GM06990 (cell line): Measurements from ENCODE around the gene PRTG.

Experiments
- DNase-seq: peaks from one replicate; pipeline ENCODE4 v3.0.0-alpha.2; 2011; ENCODE audit not compliant: insufficient read length; ENCODE audit errors: extremely low read depth
- H3K27me3 ChIP-seq: replicated peaks from 2 replicates; pipeline ENCODE4 v1.6.0; 2011; ENCODE audit warnings: low read length; ENCODE audit not compliant: control insufficient read depth, insufficient read depth
- H3K36me3 ChIP-seq: 2 replicates; pipeline ENCODE4 v1.5.1; 2011; ENCODE audit warnings: low read length; ENCODE audit not compliant: control insufficient read depth, insufficient read depth
- H3K4me3 ChIP-seq: replicated peaks from 2 replicates; pipeline ENCODE4 v1.5.1; 2011; ENCODE audit warnings: low read depth, mild to moderate bottlenecking, control low read depth, low read length
- TF ChIP-seq, protein P1 (sequence below): IDR thresholded peaks from 2 replicates; pipeline ENCODE4 v1.5.1; 2011; ENCODE audit warnings: low read length, control low read depth, mild to moderate bottlenecking, inconsistent platforms; ENCODE audit not compliant: insufficient read depth, poor library complexity, severe bottlenecking

The PRTG gene

GRCh38 chr15:55665605-55666227, 77.2 kb downstream of the PRTG start:
- no peaks in the 10 kb centered on the region for H3K27me3 ChIP-seq
- no peak overlapping the region for H3K4me3 ChIP-seq
- TF ChIP-seq, protein P1, sequence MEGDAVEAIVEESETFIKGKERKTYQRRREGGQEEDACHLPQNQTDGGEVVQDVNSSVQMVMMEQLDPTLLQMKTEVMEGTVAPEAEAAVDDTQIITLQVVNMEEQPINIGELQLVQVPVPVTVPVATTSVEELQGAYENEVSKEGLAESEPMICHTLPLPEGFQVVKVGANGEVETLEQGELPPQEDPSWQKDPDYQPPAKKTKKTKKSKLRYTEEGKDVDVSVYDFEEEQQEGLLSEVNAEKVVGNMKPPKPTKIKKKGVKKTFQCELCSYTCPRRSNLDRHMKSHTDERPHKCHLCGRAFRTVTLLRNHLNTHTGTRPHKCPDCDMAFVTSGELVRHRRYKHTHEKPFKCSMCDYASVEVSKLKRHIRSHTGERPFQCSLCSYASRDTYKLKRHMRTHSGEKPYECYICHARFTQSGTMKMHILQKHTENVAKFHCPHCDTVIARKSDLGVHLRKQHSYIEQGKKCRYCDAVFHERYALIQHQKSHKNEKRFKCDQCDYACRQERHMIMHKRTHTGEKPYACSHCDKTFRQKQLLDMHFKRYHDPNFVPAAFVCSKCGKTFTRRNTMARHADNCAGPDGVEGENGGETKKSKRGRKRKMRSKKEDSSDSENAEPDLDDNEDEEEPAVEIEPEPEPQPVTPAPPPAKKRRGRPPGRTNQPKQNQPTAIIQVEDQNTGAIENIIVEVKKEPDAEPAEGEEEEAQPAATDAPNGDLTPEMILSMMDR, result no peak
- H3K36me3 ChIP-seq, result no peaks in the 10 kb centered on the region
- DNase-seq, result no peak

- DNase-seq, result no peak
- Histone ChIP-seq H3K4me3 (no peak overlapping the region), H3K36me3 (no peaks in the 10 kb centered on the region), H3K27me3 (no peaks in the 10 kb centered on the region)
- TF ChIP-seq, protein P1, result no peak
Observed at GRCh38 chr15:55661428-55661827, 81.5 kb downstream of the PRTG start.

DNA sequence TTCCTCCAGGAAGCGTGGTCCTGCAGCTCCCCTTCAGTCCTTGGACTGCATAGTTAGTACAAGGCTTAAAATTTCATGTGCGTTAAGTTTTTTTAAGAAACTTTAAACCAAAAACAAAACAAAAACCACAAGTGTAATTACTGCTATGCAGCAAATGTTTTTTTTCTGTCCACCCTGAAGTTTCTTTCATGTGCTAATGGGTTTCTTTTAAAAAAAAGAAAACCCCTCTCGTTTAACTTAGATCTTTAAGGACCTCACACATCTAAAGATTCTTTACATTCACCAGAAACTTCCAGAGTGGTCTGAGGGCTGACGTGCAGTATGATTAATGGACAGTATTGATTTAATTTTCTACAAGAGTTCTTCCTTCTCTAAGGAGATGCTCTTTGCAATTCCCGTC, 82.8 kb downstream of the PRTG start:
- no peak overlapping the region for H3K4me3 ChIP-seq
- no peaks in the 10 kb centered on the region for H3K36me3 ChIP-seq
- TF ChIP-seq, protein P1, result no peak
- no peak for DNase-seq
- H3K27me3 ChIP-seq, result no peaks in the 10 kb centered on the region

- H3K4me3 ChIP-seq, result no peak overlapping the region
- TF ChIP-seq, protein P1, result no peak
- DNase-seq, result no peak
- H3K27me3 ChIP-seq, result no peaks in the 10 kb centered on the region
- H3K36me3 ChIP-seq, result no peaks in the 10 kb centered on the region
Observed at GRCh38 chr15:55659481-55659880, 83.5 kb downstream of the PRTG start.

- no peaks in the 10 kb centered on the region for H3K36me3 ChIP-seq
- no peak overlapping the region for H3K4me3 ChIP-seq
- no peak for DNase-seq
- TF ChIP-seq, protein P1, result no peak
- H3K27me3 ChIP-seq, result no peaks in the 10 kb centered on the region
Observed at GRCh38 chr15:55658886-55659285, 84.1 kb downstream of the PRTG start.

DNA sequence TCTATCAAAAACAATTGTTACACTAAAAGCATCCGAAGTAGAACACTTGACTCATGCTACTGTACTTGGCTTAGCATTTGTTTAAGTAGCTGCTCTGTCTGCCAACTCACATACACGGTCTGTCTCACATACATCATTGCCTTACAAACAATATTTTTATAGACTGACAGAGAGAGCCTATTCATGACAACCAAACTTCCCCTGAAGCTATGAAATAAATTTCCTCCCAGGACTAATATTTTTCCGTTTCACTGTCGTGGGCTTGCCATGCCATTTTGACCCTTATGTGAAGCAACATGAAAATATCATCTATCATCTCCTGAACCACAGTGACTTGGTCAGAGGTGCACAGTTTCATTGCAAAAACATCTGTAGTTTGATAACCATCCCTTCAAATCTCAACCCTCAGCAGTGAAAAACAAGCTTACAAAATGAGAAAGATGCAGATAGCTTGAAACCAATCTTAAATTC, 88.4 kb downstream of the PRTG start:
- no peak for DNase-seq
- TF ChIP-seq, protein P1, result no peak
- Histone ChIP-seq H3K27me3 (no peaks in the 10 kb centered on the region), H3K36me3 (no peaks in the 10 kb centered on the region), H3K4me3 (no peak overlapping the region)
